Measurements from ENCODE around the gene CRYGD.
"Not testable (repeated sequence)": the region's sequence is repeated elsewhere in the genome, so short reads cannot be mapped to it uniquely, and the experiment has no call there.

Gene CRYGD

GRCh38 chr2:208098701-208099100, 25.6 kb downstream of the CRYGD start:
- not testable (repeated sequence) for H3K79me2 ChIP-seq (ENCODE audit: control insufficient read depth, insufficient read depth, low read length); H3K4me3 ChIP-seq (ENCODE audit: low read length); H3K9ac ChIP-seq (ENCODE audit: low read length); H4K5ac ChIP-seq (ENCODE audit: low read length); H3K4me2 ChIP-seq (ENCODE audit: low read length); DNase-seq; H3K79me1 ChIP-seq (ENCODE audit: low read length); H2BK15ac ChIP-seq (replicated peaks; ENCODE audit: low read depth); H2AK5ac ChIP-seq (ENCODE audit: low read length); H2BK5ac ChIP-seq (ENCODE audit: low read length); H3K56ac ChIP-seq (ENCODE audit: low read length); H3K18ac ChIP-seq (ENCODE audit: low read length); H2BK120ac ChIP-seq (ENCODE audit: low read depth, low read length); H3K4ac ChIP-seq (ENCODE audit: low read depth, low read length); H3K4me1 ChIP-seq (ENCODE audit: control insufficient read depth, low read depth, low read length); H4K8ac ChIP-seq (ENCODE audit: low read depth, low read length); H3K27ac ChIP-seq (ENCODE audit: low read depth, low read length); H3K36me3 ChIP-seq (ENCODE audit: control insufficient read depth, insufficient read depth, low read length); H3K27me3 ChIP-seq (ENCODE audit: insufficient read depth, low read length, poor library complexity); H3K23ac ChIP-seq (ENCODE audit: low read length)
- WGBS (ENCODE audit: extremely low coverage, insufficient coverage, low lambda C conversion rate): no CpG with 5 or more reads among the region's 1 CpG

DNA sequence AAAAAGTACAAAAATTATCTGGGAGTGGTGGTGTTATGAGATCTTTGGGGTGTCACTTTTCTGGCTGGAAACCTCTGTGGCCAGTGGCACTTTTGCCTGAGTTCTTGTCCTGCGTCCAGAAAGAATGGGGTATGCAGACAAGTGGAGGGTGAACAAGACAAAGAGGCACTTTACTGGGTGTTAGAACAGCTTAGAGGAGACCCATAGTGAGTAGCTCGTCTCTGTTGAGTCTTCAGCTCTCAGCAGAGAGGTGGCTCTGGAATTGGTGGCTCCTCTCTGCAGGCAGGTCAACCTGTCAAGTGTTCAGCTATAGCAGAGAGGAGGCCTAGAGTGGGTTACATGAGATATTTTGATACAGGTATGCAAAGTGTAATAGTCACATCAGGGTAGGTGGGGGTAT, 26.1 kb downstream of the CRYGD start:
- no peak overlapping the region for H2BK15ac ChIP-seq (replicated peaks; ENCODE audit: low read depth)
- no peak overlapping the region for H3K27ac ChIP-seq (ENCODE audit: low read depth, low read length)
- H3K23ac ChIP-seq (ENCODE audit: low read length): no peak overlapping the region
- no peak overlapping the region for H3K4me3 ChIP-seq (ENCODE audit: low read length)
- no CpG with 5 or more reads among the region's 2 CpGs for WGBS (ENCODE audit: extremely low coverage, insufficient coverage, low lambda C conversion rate)
- H2BK5ac ChIP-seq (ENCODE audit: low read length): no peak overlapping the region
- H4K5ac ChIP-seq (ENCODE audit: low read length): no peak overlapping the region
- no peak overlapping the region for H3K9ac ChIP-seq (ENCODE audit: low read length)
- H3K56ac ChIP-seq (ENCODE audit: low read length): no peak overlapping the region
- DNase-seq: no peak
- no peak overlapping the region for H3K4me2 ChIP-seq (ENCODE audit: low read length)
- no peak overlapping the region for H3K18ac ChIP-seq (ENCODE audit: low read length)
- H2AK5ac ChIP-seq (ENCODE audit: low read length): no peak overlapping the region
- H3K79me2 ChIP-seq (ENCODE audit: control insufficient read depth, insufficient read depth, low read length): no peaks in the 10 kb centered on the region
- H4K8ac ChIP-seq (ENCODE audit: low read depth, low read length): no peak overlapping the region
- no peaks in the 10 kb centered on the region for H3K36me3 ChIP-seq (ENCODE audit: control insufficient read depth, insufficient read depth, low read length)
- H3K79me1 ChIP-seq (ENCODE audit: low read length): no peaks in the 10 kb centered on the region
- H3K27me3 ChIP-seq (ENCODE audit: insufficient read depth, low read length, poor library complexity): no peaks in the 10 kb centered on the region
- H2BK120ac ChIP-seq (ENCODE audit: low read depth, low read length): no peak overlapping the region
- no peak overlapping the region for H3K4ac ChIP-seq (ENCODE audit: low read depth, low read length)
- no peaks in the 10 kb centered on the region for H3K4me1 ChIP-seq (ENCODE audit: control insufficient read depth, low read depth, low read length)

DNA sequence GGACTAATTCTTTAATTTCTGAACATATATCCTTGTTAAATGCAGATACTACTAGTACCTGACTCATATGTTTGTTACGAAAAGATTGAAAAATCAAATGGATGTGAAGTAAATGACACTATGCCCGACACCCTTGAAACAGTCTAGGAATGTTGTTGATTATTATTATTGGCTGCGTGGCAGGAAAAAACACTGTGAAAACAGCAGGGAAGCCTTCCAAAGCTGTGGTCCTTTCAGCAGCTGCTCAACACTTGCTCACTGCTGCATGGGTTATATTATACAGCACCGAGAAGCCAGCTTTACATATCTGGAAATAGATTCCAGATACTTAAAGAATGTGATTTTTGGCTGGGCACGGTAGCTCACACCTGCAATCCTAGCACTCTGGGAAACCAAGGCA, 26.5 kb downstream of the CRYGD start:
- Histone ChIP-seq H4K8ac (ENCODE audit: low read depth, low read length) (no peak overlapping the region), H3K18ac (ENCODE audit: low read length) (no peak overlapping the region), H3K4ac (ENCODE audit: low read depth, low read length) (no peak overlapping the region), H3K9ac (ENCODE audit: low read length) (no peak overlapping the region), H3K56ac (ENCODE audit: low read length) (no peak overlapping the region), H3K36me3 (ENCODE audit: control insufficient read depth, insufficient read depth, low read length) (no peaks in the 10 kb centered on the region), H2BK120ac (ENCODE audit: low read depth, low read length) (no peak overlapping the region), H3K23ac (ENCODE audit: low read length) (no peak overlapping the region), H3K79me2 (ENCODE audit: control insufficient read depth, insufficient read depth, low read length) (no peaks in the 10 kb centered on the region), H4K5ac (ENCODE audit: low read length) (no peak overlapping the region), H2BK5ac (ENCODE audit: low read length) (no peak overlapping the region), H3K27me3 (ENCODE audit: insufficient read depth, low read length, poor library complexity) (no peaks in the 10 kb centered on the region), H3K27ac (ENCODE audit: low read depth, low read length) (no peak overlapping the region), H3K4me1 (ENCODE audit: control insufficient read depth, low read depth, low read length) (no peaks in the 10 kb centered on the region), H3K4me3 (ENCODE audit: low read length) (no peak overlapping the region), H2AK5ac (ENCODE audit: low read length) (no peak overlapping the region), H3K79me1 (ENCODE audit: low read length) (no peaks in the 10 kb centered on the region), H3K4me2 (ENCODE audit: low read length) (no peak overlapping the region), H2BK15ac (replicated peaks; ENCODE audit: low read depth) (no peak overlapping the region)
- no CpG with 5 or more reads among the region's 5 CpGs for WGBS (ENCODE audit: extremely low coverage, insufficient coverage, low lambda C conversion rate)
- no peak for DNase-seq

GRCh38 chr2:208097313-208097712, 27.0 kb downstream of the CRYGD start:
- H3K4me2 ChIP-seq (ENCODE audit: low read length): no peak overlapping the region
- H2AK5ac ChIP-seq (ENCODE audit: low read length): no peak overlapping the region
- H3K79me1 ChIP-seq (ENCODE audit: low read length): no peaks in the 10 kb centered on the region
- H3K79me2 ChIP-seq (ENCODE audit: control insufficient read depth, insufficient read depth, low read length): no peaks in the 10 kb centered on the region
- no peaks in the 10 kb centered on the region for H3K4me1 ChIP-seq (ENCODE audit: control insufficient read depth, low read depth, low read length)
- H3K9ac ChIP-seq (ENCODE audit: low read length): no peak overlapping the region
- H3K23ac ChIP-seq (ENCODE audit: low read length): no peak overlapping the region
- DNase-seq: no peak
- H3K4ac ChIP-seq (ENCODE audit: low read depth, low read length): no peak overlapping the region
- no peak overlapping the region for H3K56ac ChIP-seq (ENCODE audit: low read length)
- no peak overlapping the region for H3K27ac ChIP-seq (ENCODE audit: low read depth, low read length)
- no peak overlapping the region for H2BK15ac ChIP-seq (replicated peaks; ENCODE audit: low read depth)
- H3K4me3 ChIP-seq (ENCODE audit: low read length): no peak overlapping the region
- H4K8ac ChIP-seq (ENCODE audit: low read depth, low read length): no peak overlapping the region
- no peaks in the 10 kb centered on the region for H3K36me3 ChIP-seq (ENCODE audit: control insufficient read depth, insufficient read depth, low read length)
- H4K5ac ChIP-seq (ENCODE audit: low read length): no peak overlapping the region
- no CpG with 5 or more reads among the region's 3 CpGs for WGBS (ENCODE audit: extremely low coverage, insufficient coverage, low lambda C conversion rate)
- no peak overlapping the region for H3K18ac ChIP-seq (ENCODE audit: low read length)
- H2BK5ac ChIP-seq (ENCODE audit: low read length): no peak overlapping the region
- H2BK120ac ChIP-seq (ENCODE audit: low read depth, low read length): no peak overlapping the region
- no peaks in the 10 kb centered on the region for H3K27me3 ChIP-seq (ENCODE audit: insufficient read depth, low read length, poor library complexity)

DNA sequence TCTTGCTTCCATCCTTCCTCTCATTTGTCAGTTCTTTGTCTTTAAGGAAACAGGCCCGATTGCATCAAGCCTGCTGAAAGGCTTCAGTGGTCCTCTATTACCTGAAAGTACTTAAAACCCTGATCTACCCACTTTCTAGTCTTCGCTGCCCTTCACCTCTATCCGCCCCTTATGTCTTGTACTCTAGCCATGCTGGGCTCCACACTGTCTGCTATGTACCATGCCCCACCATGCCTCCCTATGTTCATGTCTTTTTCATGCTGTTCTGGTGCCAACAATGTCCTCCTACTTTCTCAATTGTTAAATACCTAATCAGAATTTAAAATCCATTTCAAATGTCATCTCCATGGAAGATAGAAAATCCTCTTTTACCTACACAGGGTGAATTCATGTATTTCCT, 28.2 kb downstream of the CRYGD start:
- Histone ChIP-seq H3K23ac (ENCODE audit: low read length) (no peak overlapping the region), H3K18ac (ENCODE audit: low read length) (no peak overlapping the region), H2AK5ac (ENCODE audit: low read length) (no peak overlapping the region), H3K79me2 (ENCODE audit: control insufficient read depth, insufficient read depth, low read length) (no peaks in the 10 kb centered on the region), H2BK15ac (replicated peaks; ENCODE audit: low read depth) (no peak overlapping the region), H3K9ac (ENCODE audit: low read length) (no peak overlapping the region), H3K79me1 (ENCODE audit: low read length) (no peaks in the 10 kb centered on the region), H4K8ac (ENCODE audit: low read depth, low read length) (no peak overlapping the region), H2BK5ac (ENCODE audit: low read length) (no peak overlapping the region), H3K56ac (ENCODE audit: low read length) (no peak overlapping the region), H3K4me3 (ENCODE audit: low read length) (no peak overlapping the region), H3K4me2 (ENCODE audit: low read length) (no peak overlapping the region), H3K4me1 (ENCODE audit: control insufficient read depth, low read depth, low read length) (no peaks in the 10 kb centered on the region), H3K4ac (ENCODE audit: low read depth, low read length) (no peak overlapping the region), H2BK120ac (ENCODE audit: low read depth, low read length) (no peak overlapping the region), H3K27me3 (ENCODE audit: insufficient read depth, low read length, poor library complexity) (no peaks in the 10 kb centered on the region), H3K27ac (ENCODE audit: low read depth, low read length) (no peak overlapping the region), H4K5ac (ENCODE audit: low read length) (no peak overlapping the region), H3K36me3 (ENCODE audit: control insufficient read depth, insufficient read depth, low read length) (no peaks in the 10 kb centered on the region)
- no CpG with 5 or more reads among the region's 3 CpGs for WGBS (ENCODE audit: extremely low coverage, insufficient coverage, low lambda C conversion rate)
- DNase-seq: no peak

DNA sequence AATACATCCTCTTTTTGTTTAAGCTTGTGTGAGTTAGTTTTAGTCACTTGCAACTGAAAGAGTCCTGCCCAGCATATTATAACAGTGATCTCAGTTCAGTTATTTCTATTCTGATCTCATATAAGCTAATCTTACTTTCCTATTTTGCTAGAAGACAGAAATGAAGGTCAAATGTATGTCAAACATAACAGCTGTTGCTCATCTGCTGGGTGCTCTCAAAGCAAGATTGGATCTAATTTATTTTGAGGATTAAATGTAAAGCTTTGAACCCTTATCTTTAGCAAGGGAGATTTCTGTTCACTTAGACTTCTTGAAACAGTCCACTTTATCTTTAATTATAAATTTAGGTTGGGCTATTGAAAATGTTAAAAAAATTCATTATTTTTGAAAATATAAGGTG, 31.2 kb downstream of the CRYGD start:
- H4K8ac ChIP-seq (ENCODE audit: low read depth, low read length): no peak overlapping the region
- H3K27ac ChIP-seq (ENCODE audit: low read depth, low read length): no peak overlapping the region
- H2BK120ac ChIP-seq (ENCODE audit: low read depth, low read length): no peak overlapping the region
- H2BK15ac ChIP-seq (replicated peaks; ENCODE audit: low read depth): no peak overlapping the region
- no peaks in the 10 kb centered on the region for H3K4me1 ChIP-seq (ENCODE audit: control insufficient read depth, low read depth, low read length)
- H3K56ac ChIP-seq (ENCODE audit: low read length): no peak overlapping the region
- no peak overlapping the region for H3K9ac ChIP-seq (ENCODE audit: low read length)
- no peak for DNase-seq
- no peak overlapping the region for H3K18ac ChIP-seq (ENCODE audit: low read length)
- no peak overlapping the region for H2AK5ac ChIP-seq (ENCODE audit: low read length)
- H3K4ac ChIP-seq (ENCODE audit: low read depth, low read length): no peak overlapping the region
- no peak overlapping the region for H2BK5ac ChIP-seq (ENCODE audit: low read length)
- no peaks in the 10 kb centered on the region for H3K79me1 ChIP-seq (ENCODE audit: low read length)
- no peak overlapping the region for H3K4me2 ChIP-seq (ENCODE audit: low read length)
- no peak overlapping the region for H3K4me3 ChIP-seq (ENCODE audit: low read length)
- no peaks in the 10 kb centered on the region for H3K27me3 ChIP-seq (ENCODE audit: insufficient read depth, low read length, poor library complexity)
- H4K5ac ChIP-seq (ENCODE audit: low read length): no peak overlapping the region
- no peak overlapping the region for H3K23ac ChIP-seq (ENCODE audit: low read length)
- no peaks in the 10 kb centered on the region for H3K36me3 ChIP-seq (ENCODE audit: control insufficient read depth, insufficient read depth, low read length)
- no peaks in the 10 kb centered on the region for H3K79me2 ChIP-seq (ENCODE audit: control insufficient read depth, insufficient read depth, low read length)
